HL-60 (cell line): Measurements from ENCODE around the gene ERF.

Source experiments
- DNase-seq, 2 experiments: peaks; one replicate each; pipeline ENCODE4 v3.0.0-alpha.2; 2010 to 2020; ENCODE audit warnings: low read depth in 1 of 2, low spot score in 1 of 2
- H3K27ac ChIP-seq: fragments of 250-450 bp; sonication (Bioruptor Pico); replicated peaks from 2 replicates; pipeline ENCODE4 v1.5.1; 2020; ENCODE audit warnings: mild to moderate bottlenecking, moderate library complexity
- H3K27me3 ChIP-seq: fragments of 250-450 bp; sonication (Bioruptor Pico); 2 replicates; pipeline ENCODE4 v1.5.1; 2021; ENCODE audit warnings: mild to moderate bottlenecking, moderate library complexity; ENCODE audit not compliant: insufficient read depth, poor library complexity, severe bottlenecking
- H3K4me3 ChIP-seq: replicated peaks from 2 replicates; pipeline ENCODE4 v1.5.1; 2011; ENCODE audit warnings: mild to moderate bottlenecking, control low read depth, low read length; ENCODE audit not compliant: insufficient read depth
- GABPA ChIP-seq: IDR thresholded peaks from 2 replicates; pipeline ENCODE4 v1.6.1; 2012; ENCODE audit warnings: low read depth
- POLR2AphosphoS5 ChIP-seq: IDR thresholded peaks from 2 replicates; pipeline ENCODE4 v1.6.1; 2012; ENCODE audit warnings: low read depth
- SPI1 ChIP-seq: IDR thresholded peaks from 2 replicates; pipeline ENCODE4 v1.6.1; 2012; ENCODE audit warnings: low read depth, mild to moderate bottlenecking, borderline replicate concordance
- TF ChIP-seq, protein P1 (sequence below): IDR thresholded peaks from 2 replicates; pipeline ENCODE4 v1.6.1; 2012; ENCODE audit warnings: low read depth; ENCODE audit not compliant: insufficient replicate concordance
- TF ChIP-seq, protein P2 (sequence below): IDR thresholded peaks from one replicate; pipeline ENCODE4 v1.5.1; 2011; ENCODE audit warnings: low read length, control low read depth, inconsistent platforms; ENCODE audit not compliant: insufficient read depth

ERF gene

GRCh38 chr19:42250666-42251531 is 4.0 kb downstream of the ERF start:
- Histone ChIP-seq H3K27me3 (peaks cover 3% of the 10 kb centered on the region), H3K27ac (peak overlapping the region; percentile 20), H3K4me3 (no peak overlapping the region)
- peak; percentile 32; the same call in 1 of the 2 replicates for TF ChIP-seq POLR2AphosphoS5
- TF ChIP-seq, protein P1, sequence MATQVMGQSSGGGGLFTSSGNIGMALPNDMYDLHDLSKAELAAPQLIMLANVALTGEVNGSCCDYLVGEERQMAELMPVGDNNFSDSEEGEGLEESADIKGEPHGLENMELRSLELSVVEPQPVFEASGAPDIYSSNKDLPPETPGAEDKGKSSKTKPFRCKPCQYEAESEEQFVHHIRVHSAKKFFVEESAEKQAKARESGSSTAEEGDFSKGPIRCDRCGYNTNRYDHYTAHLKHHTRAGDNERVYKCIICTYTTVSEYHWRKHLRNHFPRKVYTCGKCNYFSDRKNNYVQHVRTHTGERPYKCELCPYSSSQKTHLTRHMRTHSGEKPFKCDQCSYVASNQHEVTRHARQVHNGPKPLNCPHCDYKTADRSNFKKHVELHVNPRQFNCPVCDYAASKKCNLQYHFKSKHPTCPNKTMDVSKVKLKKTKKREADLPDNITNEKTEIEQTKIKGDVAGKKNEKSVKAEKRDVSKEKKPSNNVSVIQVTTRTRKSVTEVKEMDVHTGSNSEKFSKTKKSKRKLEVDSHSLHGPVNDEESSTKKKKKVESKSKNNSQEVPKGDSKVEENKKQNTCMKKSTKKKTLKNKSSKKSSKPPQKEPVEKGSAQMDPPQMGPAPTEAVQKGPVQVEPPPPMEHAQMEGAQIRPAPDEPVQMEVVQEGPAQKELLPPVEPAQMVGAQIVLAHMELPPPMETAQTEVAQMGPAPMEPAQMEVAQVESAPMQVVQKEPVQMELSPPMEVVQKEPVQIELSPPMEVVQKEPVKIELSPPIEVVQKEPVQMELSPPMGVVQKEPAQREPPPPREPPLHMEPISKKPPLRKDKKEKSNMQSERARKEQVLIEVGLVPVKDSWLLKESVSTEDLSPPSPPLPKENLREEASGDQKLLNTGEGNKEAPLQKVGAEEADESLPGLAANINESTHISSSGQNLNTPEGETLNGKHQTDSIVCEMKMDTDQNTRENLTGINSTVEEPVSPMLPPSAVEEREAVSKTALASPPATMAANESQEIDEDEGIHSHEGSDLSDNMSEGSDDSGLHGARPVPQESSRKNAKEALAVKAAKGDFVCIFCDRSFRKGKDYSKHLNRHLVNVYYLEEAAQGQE, result no peak
- TF ChIP-seq SPI1, result no peak
- no peak for TF ChIP-seq GABPA
- peak in 1 of 2 experiments; percentile 7 for DNase-seq

- peak overlapping the region; percentile 20 for H3K27ac ChIP-seq
- H3K4me3 ChIP-seq, result no peak overlapping the region
- no peak for DNase-seq
These were observed 4.7 kb downstream of the ERF start for GRCh38 chr19:42250183-42250665.

GRCh38 chr19:42249769-42250168 is 5.2 kb downstream of the ERF start:
- H3K27me3 ChIP-seq, result no peaks in the 10 kb centered on the region
- no peak overlapping the region for H3K4me3 ChIP-seq
- TF ChIP-seq POLR2AphosphoS5 (no peak), SPI1 (no peak), GABPA (no peak)
- TF ChIP-seq, protein P1, result no peak
- TF ChIP-seq, protein P2, sequence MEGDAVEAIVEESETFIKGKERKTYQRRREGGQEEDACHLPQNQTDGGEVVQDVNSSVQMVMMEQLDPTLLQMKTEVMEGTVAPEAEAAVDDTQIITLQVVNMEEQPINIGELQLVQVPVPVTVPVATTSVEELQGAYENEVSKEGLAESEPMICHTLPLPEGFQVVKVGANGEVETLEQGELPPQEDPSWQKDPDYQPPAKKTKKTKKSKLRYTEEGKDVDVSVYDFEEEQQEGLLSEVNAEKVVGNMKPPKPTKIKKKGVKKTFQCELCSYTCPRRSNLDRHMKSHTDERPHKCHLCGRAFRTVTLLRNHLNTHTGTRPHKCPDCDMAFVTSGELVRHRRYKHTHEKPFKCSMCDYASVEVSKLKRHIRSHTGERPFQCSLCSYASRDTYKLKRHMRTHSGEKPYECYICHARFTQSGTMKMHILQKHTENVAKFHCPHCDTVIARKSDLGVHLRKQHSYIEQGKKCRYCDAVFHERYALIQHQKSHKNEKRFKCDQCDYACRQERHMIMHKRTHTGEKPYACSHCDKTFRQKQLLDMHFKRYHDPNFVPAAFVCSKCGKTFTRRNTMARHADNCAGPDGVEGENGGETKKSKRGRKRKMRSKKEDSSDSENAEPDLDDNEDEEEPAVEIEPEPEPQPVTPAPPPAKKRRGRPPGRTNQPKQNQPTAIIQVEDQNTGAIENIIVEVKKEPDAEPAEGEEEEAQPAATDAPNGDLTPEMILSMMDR, result no peak
- DNase-seq, result no peak
- no peak overlapping the region for H3K27ac ChIP-seq

More at GRCh38 chr19:42250183-42250665, 4.7 kb downstream of the ERF start:
- TF ChIP-seq, protein P1, result no peak
- TF ChIP-seq, protein P2, result no peak
- no peak; the same call in 1 of the 2 replicates for TF ChIP-seq POLR2AphosphoS5
- TF ChIP-seq GABPA, result no peak
- no peak for TF ChIP-seq SPI1
- no peaks in the 10 kb centered on the region for H3K27me3 ChIP-seq
